Suprapubic skin (tissue), 4 donors: ENCODE results near the gene LRRC61.
"Not testable (repeated sequence)": the region's sequence is repeated elsewhere in the genome, so short reads cannot be mapped to it uniquely, and the experiment has no call there.

Experiments
- POLR2A ChIP-seq, 2 donors: fragments of 450-650 bp; IDR thresholded peaks; one replicate each; pipeline ENCODE4 v1.6.1; 2017; ENCODE audit warnings: antibody characterized with exemption in 2 of 2, mild to moderate bottlenecking in 2 of 2, moderate library complexity in 2 of 2
- POLR2AphosphoS5 ChIP-seq, 3 donors: sonication (generic); formaldehyde crosslinking; IDR thresholded peaks; one replicate each; pipeline ENCODE4 v1.6.1; 2017; ENCODE audit warnings: antibody characterized with exemption in 3 of 3
- TF ChIP-seq, protein P1 (sequence below), 2 donors: fragments of 200-600 bp in 1 of 2; fragments of 450-650 bp in 1 of 2; sonication (generic) in 1 of 2; IDR thresholded peaks; one replicate each; pipeline ENCODE4 v1.5.1; 2016 to 2019; ENCODE audit warnings: antibody characterized with exemption in 2 of 2, mild to moderate bottlenecking in 1 of 2, moderate library complexity in 1 of 2

GRCh38 chr7:150281681-150282403 is 41.3 kb upstream of the LRRC61 start:
- not testable (repeated sequence) for TF ChIP-seq POLR2AphosphoS5, POLR2A (IDR thresholded peaks at IDR 0.05)
- TF ChIP-seq, protein P1, sequence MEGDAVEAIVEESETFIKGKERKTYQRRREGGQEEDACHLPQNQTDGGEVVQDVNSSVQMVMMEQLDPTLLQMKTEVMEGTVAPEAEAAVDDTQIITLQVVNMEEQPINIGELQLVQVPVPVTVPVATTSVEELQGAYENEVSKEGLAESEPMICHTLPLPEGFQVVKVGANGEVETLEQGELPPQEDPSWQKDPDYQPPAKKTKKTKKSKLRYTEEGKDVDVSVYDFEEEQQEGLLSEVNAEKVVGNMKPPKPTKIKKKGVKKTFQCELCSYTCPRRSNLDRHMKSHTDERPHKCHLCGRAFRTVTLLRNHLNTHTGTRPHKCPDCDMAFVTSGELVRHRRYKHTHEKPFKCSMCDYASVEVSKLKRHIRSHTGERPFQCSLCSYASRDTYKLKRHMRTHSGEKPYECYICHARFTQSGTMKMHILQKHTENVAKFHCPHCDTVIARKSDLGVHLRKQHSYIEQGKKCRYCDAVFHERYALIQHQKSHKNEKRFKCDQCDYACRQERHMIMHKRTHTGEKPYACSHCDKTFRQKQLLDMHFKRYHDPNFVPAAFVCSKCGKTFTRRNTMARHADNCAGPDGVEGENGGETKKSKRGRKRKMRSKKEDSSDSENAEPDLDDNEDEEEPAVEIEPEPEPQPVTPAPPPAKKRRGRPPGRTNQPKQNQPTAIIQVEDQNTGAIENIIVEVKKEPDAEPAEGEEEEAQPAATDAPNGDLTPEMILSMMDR (IDR thresholded peaks at IDR 0.05), result not testable (repeated sequence)
